Subcutaneous adipose tissue (tissue), 4 donors: ENCODE measurements around the gene ACTN1. TPM values are rescaled to one million over a fixed set of nuclear protein-coding genes. Genes with fewer than 3 reads are reported as not detected.

Experiments used
- total RNA-seq, 4 donors: library from RNA; depleted of rRNA; stranded (reverse); fragments of >200 nt; gene quantifications; one replicate each; pipeline ENCODE4 v1.1.0, GENCODE V29; 2016
- TF ChIP-seq, protein P1 (sequence below): fragments of 450-650 bp; IDR thresholded peaks from one replicate; pipeline ENCODE4 v1.5.1; 2016; ENCODE audit warnings: low read depth, mild to moderate bottlenecking, control low read depth, antibody characterized with exemption, moderate library complexity

Gene ACTN1
- total RNA-seq, 4 donors from 2014 or later = 81.5 to 142 (median 105) TPM

DNA sequence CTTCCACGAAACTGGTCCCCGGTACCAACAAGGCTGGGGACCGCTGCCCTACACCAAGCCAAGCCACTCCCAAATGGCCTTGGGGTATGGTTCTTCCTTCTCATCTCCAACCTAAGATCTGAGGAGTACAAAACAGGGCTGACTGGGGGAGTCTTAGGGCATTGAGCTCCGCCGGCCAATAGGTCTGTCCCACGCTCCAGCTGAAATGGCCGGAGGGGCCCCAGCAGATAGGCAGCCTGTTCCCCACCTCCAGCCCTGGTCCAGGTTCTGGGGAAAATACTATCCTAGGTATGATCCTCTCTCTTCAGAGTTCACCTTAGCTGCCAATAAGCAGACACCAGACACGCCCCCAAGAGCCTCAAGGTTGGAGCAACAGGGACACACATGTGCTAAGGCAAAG lies 90.2 kb downstream of the ACTN1 start:
- TF ChIP-seq, protein P1, sequence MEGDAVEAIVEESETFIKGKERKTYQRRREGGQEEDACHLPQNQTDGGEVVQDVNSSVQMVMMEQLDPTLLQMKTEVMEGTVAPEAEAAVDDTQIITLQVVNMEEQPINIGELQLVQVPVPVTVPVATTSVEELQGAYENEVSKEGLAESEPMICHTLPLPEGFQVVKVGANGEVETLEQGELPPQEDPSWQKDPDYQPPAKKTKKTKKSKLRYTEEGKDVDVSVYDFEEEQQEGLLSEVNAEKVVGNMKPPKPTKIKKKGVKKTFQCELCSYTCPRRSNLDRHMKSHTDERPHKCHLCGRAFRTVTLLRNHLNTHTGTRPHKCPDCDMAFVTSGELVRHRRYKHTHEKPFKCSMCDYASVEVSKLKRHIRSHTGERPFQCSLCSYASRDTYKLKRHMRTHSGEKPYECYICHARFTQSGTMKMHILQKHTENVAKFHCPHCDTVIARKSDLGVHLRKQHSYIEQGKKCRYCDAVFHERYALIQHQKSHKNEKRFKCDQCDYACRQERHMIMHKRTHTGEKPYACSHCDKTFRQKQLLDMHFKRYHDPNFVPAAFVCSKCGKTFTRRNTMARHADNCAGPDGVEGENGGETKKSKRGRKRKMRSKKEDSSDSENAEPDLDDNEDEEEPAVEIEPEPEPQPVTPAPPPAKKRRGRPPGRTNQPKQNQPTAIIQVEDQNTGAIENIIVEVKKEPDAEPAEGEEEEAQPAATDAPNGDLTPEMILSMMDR = no peak

GRCh38 chr14:68888025-68888850 lies 90.9 kb downstream of the ACTN1 start:
- TF ChIP-seq, protein P1 = no peak

GRCh38 chr14:68886109-68886434 lies 93.0 kb downstream of the ACTN1 start:
- TF ChIP-seq, protein P1 = no peak

DNA sequence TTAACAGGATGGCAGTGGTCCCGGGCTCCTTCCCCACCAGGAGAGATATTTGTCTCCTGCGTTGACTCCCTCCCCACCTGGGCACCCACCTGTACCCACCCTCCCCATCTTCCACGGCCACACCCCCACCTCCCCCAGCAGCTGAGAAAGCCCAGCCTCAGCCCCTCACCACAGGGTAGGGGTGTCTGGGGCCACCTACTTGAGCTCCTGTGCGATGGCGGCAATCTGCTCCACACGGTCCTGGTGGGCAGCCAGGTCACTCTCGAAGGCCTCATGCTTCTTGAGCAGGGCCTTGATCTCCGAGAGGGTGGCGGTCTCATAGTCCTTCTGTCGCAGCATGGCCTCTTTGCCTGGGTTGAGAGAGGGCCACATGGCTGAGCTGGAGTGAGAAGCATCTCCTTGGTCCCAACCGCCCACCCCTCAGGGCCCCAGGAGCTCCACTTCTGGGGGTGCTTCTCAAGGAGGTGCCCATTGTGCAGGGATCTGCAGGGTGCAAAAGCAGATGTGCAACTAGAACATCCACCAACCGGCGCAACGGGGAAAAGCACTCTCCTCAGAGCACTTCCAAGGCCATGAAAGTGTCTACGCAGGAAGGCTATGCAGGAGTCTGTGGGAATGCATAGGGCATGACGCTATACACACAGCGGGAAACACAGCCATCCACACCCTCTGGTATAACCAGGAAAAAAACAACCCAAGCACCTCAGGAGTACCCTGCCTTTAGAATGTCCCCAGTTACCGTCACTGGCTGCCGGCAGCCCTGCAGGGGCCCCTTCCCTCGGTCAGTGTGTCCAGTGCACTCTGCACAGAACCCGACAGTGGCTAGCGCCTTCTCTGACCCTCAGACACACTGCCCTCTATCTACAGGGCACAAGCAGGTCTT lies 93.6 kb downstream of the ACTN1 start:
- TF ChIP-seq, protein P1 = no peak

- TF ChIP-seq, protein P1 = no peak
Measured at GRCh38 chr14:68884031-68885030, 94.8 kb downstream of the ACTN1 start.

GRCh38 chr14:68882235-68882634 lies 96.9 kb downstream of the ACTN1 start:
- TF ChIP-seq, protein P1 = no peak
